Measurements from ENCODE around the gene NRXN3. TPM values are rescaled to one million over a fixed set of nuclear protein-coding genes. Genes with fewer than 3 reads are reported as not detected.

NRXN3 gene
- total RNA-seq, 1 experiment from 2014 or later, result not detected

DNA sequence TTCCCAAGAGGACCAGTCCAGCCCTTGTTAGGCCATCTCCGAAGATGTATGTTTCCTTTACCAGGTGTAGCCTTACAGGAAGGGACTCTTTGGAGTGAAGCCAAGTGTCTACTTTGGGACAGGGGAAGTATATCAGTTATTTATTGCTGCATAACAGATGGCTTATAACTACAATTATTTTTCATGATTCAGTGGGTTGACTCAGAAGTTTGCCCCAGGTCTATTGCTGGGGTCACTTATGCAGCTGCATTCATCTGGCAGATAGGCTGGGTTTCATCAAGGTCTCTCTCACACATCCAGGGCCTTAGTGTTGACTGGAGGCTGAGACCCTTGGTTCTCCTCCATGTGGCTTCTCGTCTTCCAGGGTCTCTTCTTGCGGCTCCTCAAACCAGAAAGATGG lies 170.1 kb downstream of the NRXN3 start:
- Histone ChIP-seq H3K27ac (ENCODE audit: low read length) (no peak overlapping the region), H3K27me3 (ENCODE audit: control insufficient read depth, insufficient read depth, low read length) (no peaks in the 10 kb centered on the region), H3K36me3 (ENCODE audit: control insufficient read depth, insufficient read depth, low read length) (no peaks in the 10 kb centered on the region), H3K9me3 (ENCODE audit: control insufficient read depth, insufficient read depth, low read depth, low read length) (no peaks in the 10 kb centered on the region), H3K4me3 (ENCODE audit: low read depth in 2 of 2, low read length in 2 of 2) (no peak overlapping the region), H3K4me1 (ENCODE audit: control insufficient read depth, insufficient read depth, low read length) (no peaks in the 10 kb centered on the region)
- in situ Hi-C loops (cut with HindIII; ENCODE audit: low pct_unique_long_range_greater_than_20kb, low sequenced_read_pairs) (no loop called here), intact Hi-C loops (cut with micrococcal nuclease; ENCODE audit: unreplicated experiment) (no loop called here)
- no TSS peak for BruUV-seq (replicated peaks)
- no peak for ATAC-seq
- CTCF ChIA-PET, result no interaction called here
- no peak for DNase-seq (ENCODE audit: low read depth, low spot score)
- POLR2A ChIA-PET, result no interaction called here
- TF ChIP-seq POLR2AphosphoS5 (IDR thresholded peaks at IDR 0.05; ENCODE audit: low read depth, low read length), result no peak
- TF ChIP-seq SIN3A (IDR thresholded peaks at IDR 0.05; ENCODE audit: borderline replicate concordance, insufficient read depth, low read depth, low read length), result no peak
- TF ChIP-seq TCF7L2 (IDR thresholded peaks at IDR 0.05; ENCODE audit: low read depth, low read length), result no peak
- TF ChIP-seq, protein P1, sequence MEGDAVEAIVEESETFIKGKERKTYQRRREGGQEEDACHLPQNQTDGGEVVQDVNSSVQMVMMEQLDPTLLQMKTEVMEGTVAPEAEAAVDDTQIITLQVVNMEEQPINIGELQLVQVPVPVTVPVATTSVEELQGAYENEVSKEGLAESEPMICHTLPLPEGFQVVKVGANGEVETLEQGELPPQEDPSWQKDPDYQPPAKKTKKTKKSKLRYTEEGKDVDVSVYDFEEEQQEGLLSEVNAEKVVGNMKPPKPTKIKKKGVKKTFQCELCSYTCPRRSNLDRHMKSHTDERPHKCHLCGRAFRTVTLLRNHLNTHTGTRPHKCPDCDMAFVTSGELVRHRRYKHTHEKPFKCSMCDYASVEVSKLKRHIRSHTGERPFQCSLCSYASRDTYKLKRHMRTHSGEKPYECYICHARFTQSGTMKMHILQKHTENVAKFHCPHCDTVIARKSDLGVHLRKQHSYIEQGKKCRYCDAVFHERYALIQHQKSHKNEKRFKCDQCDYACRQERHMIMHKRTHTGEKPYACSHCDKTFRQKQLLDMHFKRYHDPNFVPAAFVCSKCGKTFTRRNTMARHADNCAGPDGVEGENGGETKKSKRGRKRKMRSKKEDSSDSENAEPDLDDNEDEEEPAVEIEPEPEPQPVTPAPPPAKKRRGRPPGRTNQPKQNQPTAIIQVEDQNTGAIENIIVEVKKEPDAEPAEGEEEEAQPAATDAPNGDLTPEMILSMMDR (IDR thresholded peaks at IDR 0.05), result no peak
- TF ChIP-seq, protein P2, sequence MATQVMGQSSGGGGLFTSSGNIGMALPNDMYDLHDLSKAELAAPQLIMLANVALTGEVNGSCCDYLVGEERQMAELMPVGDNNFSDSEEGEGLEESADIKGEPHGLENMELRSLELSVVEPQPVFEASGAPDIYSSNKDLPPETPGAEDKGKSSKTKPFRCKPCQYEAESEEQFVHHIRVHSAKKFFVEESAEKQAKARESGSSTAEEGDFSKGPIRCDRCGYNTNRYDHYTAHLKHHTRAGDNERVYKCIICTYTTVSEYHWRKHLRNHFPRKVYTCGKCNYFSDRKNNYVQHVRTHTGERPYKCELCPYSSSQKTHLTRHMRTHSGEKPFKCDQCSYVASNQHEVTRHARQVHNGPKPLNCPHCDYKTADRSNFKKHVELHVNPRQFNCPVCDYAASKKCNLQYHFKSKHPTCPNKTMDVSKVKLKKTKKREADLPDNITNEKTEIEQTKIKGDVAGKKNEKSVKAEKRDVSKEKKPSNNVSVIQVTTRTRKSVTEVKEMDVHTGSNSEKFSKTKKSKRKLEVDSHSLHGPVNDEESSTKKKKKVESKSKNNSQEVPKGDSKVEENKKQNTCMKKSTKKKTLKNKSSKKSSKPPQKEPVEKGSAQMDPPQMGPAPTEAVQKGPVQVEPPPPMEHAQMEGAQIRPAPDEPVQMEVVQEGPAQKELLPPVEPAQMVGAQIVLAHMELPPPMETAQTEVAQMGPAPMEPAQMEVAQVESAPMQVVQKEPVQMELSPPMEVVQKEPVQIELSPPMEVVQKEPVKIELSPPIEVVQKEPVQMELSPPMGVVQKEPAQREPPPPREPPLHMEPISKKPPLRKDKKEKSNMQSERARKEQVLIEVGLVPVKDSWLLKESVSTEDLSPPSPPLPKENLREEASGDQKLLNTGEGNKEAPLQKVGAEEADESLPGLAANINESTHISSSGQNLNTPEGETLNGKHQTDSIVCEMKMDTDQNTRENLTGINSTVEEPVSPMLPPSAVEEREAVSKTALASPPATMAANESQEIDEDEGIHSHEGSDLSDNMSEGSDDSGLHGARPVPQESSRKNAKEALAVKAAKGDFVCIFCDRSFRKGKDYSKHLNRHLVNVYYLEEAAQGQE (IDR thresholded peaks at IDR 0.05; ENCODE audit: insufficient read depth in 1 of 2, low read depth in 2 of 2, low read length in 1 of 2), result no peak

DNA sequence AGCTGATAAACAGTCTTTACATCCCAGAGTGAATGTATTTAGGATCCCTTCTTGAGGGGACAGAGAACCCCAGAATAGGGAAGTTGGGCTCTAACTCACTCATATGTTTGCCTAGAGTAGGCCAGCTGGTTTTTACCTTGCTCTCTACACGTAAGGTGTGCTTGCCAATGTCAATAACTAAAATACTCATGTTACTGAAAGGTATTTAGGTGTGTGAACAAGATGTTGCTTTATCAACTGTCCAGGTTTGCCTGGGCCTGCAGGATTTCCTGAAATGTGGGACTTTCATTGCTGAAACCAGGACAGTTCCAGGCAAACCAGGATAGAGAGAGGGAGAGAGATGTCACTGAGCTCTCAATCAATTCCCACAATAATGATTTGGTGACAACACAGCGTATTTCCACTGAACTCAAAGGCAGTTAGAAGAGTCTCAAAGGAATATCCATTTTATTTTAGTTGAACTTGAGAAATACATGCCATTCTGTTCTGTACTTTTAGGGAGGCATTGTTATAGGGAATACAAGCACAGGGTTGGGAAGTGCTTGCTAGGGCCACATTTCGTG lies 171.7 kb downstream of the NRXN3 start:
- DNase-seq (ENCODE audit: low read depth, low spot score) (no peak), ATAC-seq (no peak)
- Histone ChIP-seq H3K9me3 (ENCODE audit: control insufficient read depth, insufficient read depth, low read depth, low read length) (no peaks in the 10 kb centered on the region), H3K4me1 (ENCODE audit: control insufficient read depth, insufficient read depth, low read length) (no peaks in the 10 kb centered on the region), H3K27ac (ENCODE audit: low read length) (no peak overlapping the region), H3K36me3 (ENCODE audit: control insufficient read depth, insufficient read depth, low read length) (no peaks in the 10 kb centered on the region), H3K27me3 (ENCODE audit: control insufficient read depth, insufficient read depth, low read length) (no peaks in the 10 kb centered on the region), H3K4me3 (ENCODE audit: low read depth in 2 of 2, low read length in 2 of 2) (no peak overlapping the region)
- intact Hi-C loops (cut with micrococcal nuclease; ENCODE audit: unreplicated experiment) (no loop called here), in situ Hi-C loops (cut with HindIII; ENCODE audit: low pct_unique_long_range_greater_than_20kb, low sequenced_read_pairs) (no loop called here)
- TF ChIP-seq, protein P2 (IDR thresholded peaks at IDR 0.05; ENCODE audit: insufficient read depth in 1 of 2, low read depth in 2 of 2, low read length in 1 of 2), result no peak
- TF ChIP-seq, protein P1 (IDR thresholded peaks at IDR 0.05), result no peak
- TF ChIP-seq POLR2AphosphoS5 (IDR thresholded peaks at IDR 0.05; ENCODE audit: low read depth, low read length), result no peak
- TF ChIP-seq TCF7L2 (IDR thresholded peaks at IDR 0.05; ENCODE audit: low read depth, low read length), result no peak
- TF ChIP-seq SIN3A (IDR thresholded peaks at IDR 0.05; ENCODE audit: borderline replicate concordance, insufficient read depth, low read depth, low read length), result no peak
- POLR2A ChIA-PET, result no interaction called here
- no TSS peak for BruUV-seq (replicated peaks)
- CTCF ChIA-PET, result no interaction called here

Measured in Panc1 (cell line).